GM19395 (cell line): ENCODE measurements around the gene TMEM51.
A peak's percentile ranks its signal among the peaks of the same experiment; 100 is the strongest.

Source experiments
- ATAC-seq: cut with Tn5 transposase; IDR thresholded peaks from one replicate; pipeline ENCODE4 v1.9.1; 2021; ENCODE audit warnings: mild to moderate bottlenecking, moderate library complexity; ENCODE audit not compliant: unreplicated experiment

Gene TMEM51

GRCh38 chr1:15238789-15239188 is 85.2 kb downstream of the TMEM51 start:
- ATAC-seq, result no peak

GRCh38 chr1:15242766-15243165 is 89.2 kb downstream of the TMEM51 start:
- no peak for ATAC-seq

DNA sequence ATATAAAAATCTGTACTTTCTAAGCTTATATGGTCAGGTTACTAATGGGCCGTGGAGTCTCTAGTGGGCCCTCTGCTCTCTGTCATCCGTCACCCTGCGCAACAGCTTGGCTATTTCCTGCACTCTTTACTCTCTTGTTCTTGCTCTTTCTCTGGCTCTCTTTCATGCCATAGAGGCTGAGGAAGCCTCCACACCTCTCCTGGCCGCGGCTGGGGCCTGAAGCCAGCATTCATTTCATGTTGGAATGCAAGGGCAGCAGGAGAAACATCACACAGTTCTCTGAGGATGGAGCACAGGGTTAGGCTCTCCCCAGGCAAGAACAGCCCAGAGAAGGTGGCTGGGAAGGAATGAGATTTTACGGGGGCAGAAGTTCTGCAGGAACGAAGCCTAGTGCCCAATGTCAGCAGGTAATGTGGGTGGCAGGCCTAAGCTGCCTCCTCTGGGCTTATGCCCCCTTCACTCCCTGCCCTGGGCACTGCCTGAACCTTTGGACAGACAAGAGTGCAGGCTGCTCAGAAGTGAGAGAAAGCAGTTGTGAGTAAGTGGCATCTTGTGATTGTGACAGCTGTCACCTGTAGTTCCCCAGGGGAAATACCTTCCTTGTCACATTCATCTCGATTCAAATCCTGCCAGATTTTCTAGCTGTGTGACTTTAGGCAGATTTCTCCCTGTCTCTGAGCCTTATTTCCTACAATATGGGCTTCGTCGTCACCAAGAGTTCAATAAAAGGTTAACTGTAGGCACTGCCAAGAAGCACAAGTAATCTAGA is 89.9 kb downstream of the TMEM51 start:
- ATAC-seq, result no peak

DNA sequence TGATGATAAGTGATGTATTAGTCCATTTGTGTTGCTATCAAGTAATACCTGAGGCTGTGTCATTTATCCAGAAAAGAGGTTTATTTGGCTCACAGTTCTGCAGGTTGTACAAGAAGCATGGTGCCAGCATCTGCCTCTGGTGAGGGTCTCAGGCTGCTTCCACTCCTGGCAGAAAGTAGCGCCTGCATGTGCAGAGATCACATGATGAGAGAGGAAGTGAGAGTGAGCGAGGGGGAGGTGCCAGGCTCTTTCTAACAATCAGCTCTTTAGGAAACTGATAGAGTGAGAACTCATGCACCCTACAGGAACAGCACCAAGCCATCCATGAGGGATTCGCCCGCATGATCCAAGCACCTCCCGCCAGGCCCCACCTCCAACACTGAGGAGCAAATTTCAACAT is 91.3 kb downstream of the TMEM51 start:
- ATAC-seq, result no peak

DNA sequence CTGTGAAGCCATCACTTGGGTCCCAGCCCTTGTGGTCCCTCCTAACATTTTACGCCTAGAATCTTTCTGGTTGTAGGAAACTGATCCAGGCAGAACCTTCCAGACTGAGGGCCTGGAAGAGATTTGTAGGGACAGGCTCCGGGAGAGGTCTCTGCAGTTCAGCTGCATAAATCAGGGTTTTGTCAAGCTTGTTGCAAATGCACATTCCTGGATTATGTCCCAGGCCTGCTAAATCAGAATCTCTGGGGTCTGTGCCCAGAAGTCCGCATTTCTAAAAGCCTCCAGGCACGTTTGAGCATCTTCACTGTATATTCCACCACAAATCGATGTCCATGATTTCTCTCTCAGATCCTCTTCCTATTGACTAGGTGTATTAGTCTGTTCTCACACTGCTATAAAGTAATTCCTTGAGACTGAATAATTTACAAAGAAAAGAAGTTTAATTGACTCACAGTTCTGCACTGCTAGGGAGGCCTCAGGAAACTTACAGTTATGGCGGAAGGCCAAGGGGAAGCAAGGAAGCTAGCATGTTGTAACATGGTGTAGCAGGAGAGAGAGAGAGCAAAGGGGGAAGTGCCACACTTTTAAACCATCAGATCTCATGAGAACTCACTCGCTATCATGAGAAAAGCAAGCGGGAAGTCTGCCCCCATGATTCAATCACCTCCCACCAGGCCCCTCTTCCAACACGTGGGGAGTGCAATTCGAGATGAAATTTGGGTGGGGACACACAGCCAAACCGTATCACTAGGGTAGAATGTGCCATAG is 92.2 kb downstream of the TMEM51 start:
- no peak for ATAC-seq

DNA sequence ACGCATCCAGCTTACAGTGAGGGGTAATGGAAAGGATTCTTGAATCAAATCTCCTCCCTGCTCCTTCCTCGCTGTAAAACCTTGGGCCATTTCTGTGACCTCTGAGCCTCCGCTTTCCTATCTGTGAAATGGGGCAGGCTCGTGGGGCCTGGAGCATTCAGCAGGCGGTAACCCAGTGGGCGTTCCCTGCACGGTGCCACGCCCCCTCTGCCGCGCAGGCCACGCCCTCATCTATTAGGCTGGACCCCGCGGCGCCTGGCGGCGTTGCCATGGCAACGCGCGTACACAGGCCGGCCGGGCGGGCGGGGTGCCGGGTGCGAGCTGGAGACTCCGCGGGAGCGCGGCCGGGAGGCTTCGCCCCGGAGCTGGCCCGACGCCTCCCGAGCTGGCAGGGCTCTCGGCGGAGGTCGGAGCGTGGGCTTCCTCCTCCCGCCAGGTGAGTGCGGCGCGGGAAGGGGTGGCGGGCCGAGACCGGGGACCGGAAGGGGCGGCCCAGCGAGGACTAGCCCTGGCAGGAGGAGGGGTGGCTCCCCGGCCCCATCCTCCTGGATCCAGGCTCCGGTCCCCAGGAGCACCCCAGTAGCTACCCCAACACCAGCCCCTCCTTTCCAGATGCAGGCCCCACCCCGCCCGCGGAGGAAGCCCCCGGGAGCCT is 93.5 kb downstream of the TMEM51 start, which contains the start of gene FHAD1:
TSS of gene FHAD1 (plus strand) at position 264 of the 655 bp plus-strand sequence. CDS start 4,562 bp downstream, outside the sequence.
- peak; percentile 55 for ATAC-seq

DNA sequence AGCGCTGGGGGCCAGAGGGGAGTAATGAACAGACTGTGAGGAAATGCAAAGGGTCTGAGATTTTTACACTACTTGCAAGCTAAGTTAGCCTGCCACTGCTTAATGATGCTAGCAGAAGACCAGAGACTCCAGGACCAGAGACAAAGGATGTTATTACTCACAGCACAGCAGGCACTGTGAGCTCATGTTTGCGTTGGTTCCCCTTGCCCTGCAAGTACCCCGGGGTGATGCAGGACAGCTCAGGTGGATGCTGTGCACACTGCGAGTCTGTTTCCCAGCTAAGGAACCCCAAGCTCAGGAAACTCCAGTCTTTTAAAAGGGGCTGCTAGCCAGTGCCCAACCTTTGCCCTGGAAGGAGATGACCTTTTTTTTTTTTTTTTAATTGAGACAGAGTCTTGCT is 94.7 kb downstream of the TMEM51 start:
- no peak for ATAC-seq

DNA sequence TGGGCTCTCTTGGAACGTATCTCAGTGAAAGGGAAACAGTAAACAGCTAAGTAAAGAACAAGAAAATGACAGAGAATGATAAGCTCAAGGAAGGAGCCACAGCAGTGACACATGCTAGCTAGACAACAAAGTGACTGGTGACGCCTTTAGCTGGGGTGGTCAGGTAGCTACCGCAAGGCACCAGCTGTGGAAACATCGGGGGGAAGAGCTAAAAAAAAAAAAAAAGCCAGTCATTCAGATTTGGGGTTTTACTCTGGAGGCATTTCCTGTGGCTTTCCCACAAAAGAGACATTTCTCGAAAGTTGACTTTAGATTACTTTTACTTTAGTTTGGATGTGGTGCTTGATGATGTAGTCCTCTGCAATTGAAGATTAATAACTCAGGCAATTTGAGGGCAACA is 95.5 kb downstream of the TMEM51 start:
- ATAC-seq, result no peak

DNA sequence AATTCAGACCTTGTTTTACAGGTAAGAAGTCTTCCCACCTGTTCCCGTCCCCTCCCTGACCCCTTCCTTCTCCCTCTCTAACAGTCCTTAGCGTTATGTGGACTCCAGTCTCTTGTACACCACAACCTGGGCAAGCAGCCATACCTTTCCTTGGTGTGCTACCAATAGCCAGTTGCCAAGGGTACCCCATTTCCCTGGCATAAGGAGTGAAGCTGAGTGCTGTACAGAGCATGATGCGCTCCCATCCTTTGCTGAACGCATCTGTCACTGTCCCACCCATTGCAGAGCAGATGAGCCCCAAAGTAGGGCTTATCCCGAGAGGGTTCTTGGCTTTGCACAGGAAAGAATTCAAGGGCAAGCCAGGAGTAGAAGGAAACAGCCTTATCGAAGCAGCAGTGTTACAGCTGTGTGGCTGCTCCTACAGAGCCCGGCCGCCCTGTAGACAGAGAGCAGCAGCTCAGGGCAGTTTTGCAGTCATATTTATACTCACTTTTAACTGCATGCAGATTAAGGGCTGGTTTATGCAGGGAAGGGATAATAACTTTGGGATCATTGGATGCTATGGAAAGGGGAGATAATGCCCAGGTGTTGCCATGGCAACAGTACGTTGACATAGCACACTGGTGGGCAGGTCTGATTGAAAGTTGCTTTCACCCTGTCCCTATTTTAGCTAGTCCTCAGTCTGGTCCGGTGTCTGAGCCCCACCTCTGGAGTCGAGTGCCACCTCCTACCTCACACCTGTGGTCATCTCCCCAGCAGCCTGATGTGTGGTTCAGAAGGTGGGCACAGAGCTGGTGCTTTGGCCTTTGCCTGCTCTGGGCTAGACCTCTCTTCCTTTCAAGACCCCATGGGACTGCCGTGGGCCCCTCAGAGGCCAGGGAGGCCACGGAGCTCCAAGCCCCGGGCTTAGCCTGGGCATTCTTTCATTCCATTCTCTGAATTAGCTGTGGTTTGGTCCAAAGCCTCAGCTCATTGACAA is 98.6 kb downstream of the TMEM51 start:
- no peak for ATAC-seq

- no peak for ATAC-seq
Measured at GRCh38 chr1:15254559-15254958, 101.0 kb downstream of the TMEM51 start.

GRCh38 chr1:15255582-15256149 is 102.1 kb downstream of the TMEM51 start:
- no peak for ATAC-seq

- ATAC-seq, result no peak
Measured at GRCh38 chr1:15256584-15256983, 103.0 kb downstream of the TMEM51 start.

- ATAC-seq, result no peak
Measured at GRCh38 chr1:15257309-15257708, 103.8 kb downstream of the TMEM51 start.

DNA sequence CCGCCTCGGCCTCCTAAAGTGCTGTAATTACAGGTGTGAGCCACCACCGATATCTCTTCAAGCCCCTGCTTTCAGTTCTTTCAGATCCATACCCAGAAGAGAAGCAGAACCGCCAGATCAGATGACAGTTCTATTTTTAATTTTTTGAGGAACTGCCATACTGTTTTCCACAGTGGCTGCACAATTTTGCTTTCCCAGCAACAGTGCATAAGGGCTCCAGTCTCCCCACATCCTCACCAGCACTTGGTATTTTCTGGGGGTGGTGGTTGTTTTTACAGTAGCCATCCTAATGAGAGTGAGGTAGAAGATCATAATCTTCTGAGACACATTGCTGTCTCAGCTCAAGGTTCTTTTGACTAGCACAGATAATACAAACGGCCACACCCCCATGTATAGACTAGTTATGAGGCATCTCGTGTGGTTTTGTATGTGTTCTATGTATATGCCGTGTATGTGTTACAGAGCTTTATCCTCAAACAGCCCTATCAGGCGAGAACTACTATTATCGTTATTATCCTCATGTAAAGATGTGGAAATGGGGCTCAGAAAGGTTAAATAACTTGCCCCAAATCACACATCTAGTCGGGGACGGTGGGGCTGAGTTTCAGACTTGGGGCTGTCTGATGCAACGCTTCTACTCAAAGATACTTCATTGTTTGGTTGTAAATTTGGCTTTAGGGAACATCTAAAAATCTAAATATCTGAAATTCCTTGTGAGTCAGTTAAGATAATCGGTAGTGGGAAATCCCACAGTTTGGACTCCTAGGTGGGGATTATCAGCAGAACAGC is 105.5 kb downstream of the TMEM51 start:
- ATAC-seq, result no peak

DNA sequence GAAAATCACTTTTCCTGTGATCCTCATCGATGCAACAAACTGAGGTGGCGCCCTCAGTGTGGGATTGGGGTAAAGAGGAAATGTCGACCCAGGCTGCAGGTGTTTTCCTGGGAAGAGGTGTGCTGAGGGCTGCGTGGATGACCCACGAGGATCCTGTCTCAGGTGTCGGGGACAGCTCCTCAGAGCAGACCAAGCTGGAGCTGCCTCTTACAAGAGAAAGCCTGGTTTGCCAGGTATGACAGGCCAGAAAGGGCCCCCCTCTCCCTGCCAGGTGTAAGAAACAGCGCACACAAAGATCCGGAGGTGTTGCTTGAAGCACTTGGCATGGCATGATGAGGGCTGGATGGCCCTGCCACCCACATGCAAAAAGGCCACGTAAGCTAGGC is 106.1 kb downstream of the TMEM51 start:
- no peak for ATAC-seq

DNA sequence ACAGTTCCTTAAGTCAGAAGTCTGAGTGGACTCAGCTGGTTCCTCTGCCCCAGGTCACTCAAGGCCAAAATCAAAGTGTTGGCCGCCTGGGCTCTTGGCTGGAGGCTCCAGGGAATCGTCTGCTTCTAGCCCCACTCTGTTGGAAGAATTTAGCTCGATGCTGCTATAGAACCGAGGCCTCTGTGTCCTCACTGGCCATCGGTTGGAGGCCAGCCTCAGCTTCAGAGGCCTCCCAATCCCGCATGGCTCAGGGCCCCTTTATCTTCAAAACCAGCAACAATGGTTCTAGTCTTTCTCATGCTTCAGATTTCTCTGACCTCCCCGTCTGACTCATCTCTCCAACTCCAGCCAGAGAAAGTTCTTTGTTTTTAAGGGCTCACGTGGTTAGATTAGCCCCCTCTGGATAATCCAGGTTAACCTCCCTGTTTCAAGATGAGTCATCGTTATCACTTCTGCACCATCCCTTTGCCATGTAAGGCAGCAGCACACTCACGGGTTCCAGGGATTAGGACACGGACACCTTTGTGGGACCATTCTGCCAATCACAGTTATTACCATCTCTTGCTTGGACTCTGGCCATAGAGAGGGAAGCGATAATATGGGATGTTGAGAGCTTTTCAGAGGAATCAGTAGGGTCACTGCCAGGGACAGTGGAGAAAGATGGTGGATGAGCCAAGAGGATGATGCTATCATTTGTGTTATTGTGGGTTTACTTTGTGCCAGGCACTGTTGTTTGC is 107.0 kb downstream of the TMEM51 start:
- ATAC-seq, result no peak

DNA sequence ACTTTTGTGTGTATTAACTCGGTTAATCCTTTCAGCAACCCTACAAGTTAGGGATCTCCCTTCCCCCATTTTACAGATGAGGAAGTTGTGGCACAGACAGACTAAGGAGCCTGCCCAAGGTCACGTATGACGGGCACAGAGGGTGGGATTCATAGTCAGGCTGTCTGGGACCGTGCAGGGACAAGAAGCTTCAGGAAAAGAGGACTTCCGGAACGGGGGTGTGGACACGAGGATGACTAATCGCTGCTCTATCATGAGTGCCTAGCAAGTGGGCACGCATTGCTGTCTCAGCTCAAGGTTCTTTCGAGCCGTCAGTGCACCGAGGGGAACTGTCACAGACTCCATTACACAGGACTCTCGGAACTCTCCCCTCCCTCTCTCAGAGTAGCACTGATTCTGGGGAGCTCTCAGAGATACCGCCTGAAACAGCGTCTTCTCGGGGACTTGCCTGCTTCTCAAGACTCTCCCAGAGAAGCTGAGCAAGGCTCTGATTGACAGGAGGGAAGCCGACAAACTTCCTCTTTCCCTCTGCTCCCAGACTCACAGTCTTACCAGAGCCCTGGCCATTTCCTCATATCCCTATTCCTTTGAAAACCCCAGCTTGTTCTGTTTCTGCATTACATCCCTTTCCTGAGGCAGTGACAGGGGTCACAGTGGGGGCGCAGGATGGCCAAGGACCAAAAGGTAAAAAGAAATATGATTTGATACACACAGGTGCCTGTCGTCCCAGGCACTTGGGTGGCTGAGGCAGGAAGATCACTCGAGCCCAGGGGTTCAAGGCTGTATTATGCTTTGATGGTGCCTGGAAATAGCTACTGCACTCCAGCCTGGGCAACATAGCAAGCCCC is 107.8 kb downstream of the TMEM51 start:
- no peak for ATAC-seq

DNA sequence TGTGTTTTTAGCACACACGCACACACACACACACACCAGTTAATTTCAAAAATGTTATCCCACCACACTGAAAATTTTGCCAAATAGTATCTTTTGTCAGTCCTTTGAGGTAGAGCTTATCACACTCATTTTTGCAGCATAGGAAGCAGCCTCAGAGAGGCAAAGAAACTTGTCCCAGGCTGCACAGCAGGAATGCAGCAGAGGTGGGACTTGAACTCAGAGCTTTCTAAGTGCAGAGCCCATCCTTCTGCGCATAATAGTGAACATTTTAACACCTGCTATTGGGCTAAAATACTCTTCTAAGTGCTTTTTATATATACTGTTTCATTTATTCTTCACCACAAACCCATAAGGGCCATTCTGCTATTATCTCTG is 108.4 kb downstream of the TMEM51 start:
- no peak for ATAC-seq
